OCI-LY3 (cell line): Measurements from ENCODE around the gene JADE3.

Source experiments
- H2AFZ ChIP-seq: fragments of 200-600, 300-600 bp; shearing (Covaris generic); 2 replicates; pipeline ENCODE4 v1.6.0; 2014; ENCODE audit warnings: antibody characterized with exemption, low read depth, low read length
- H3K27ac ChIP-seq: fragments of 200-600, 300-600 bp; sonication (generic); 2 replicates; pipeline ENCODE4 v1.5.1; 2014; ENCODE audit warnings: mild to moderate bottlenecking, low read length, moderate library complexity, mixed read lengths
- H3K27me3 ChIP-seq: fragments of 200-600, 300-600 bp; sonication (generic); 2 replicates; pipeline ENCODE4 v1.6.1; 2014; ENCODE audit warnings: low read depth, low read length, mixed read lengths
- H3K36me3 ChIP-seq: fragments of 200-600, 300-600 bp; sonication (generic); replicated peaks from 2 replicates; pipeline ENCODE3; 2014; ENCODE audit warnings: low read depth, low read length, mixed read lengths
- H3K4me1 ChIP-seq: fragments of 300-600, 200-600 bp; sonication (generic); 2 replicates; pipeline ENCODE4 v1.6.1; 2014; ENCODE audit warnings: low read length, mixed read lengths
- H3K4me2 ChIP-seq: fragments of 200-600, 300-600 bp; sonication (generic); 2 replicates; pipeline ENCODE4 v1.6.1; 2014; ENCODE audit warnings: low read length, mixed read lengths
- H3K4me3 ChIP-seq: fragments of 300-600, 200-600 bp; sonication (generic); 2 replicates; pipeline ENCODE4 v1.5.1; 2014; ENCODE audit warnings: antibody characterized with exemption, mild to moderate bottlenecking, low read length, moderate library complexity
- H3K79me2 ChIP-seq: fragments of 300-600, 200-600 bp; shearing (Covaris generic); 2 replicates; pipeline ENCODE4 v1.6.1; 2014; ENCODE audit warnings: mild to moderate bottlenecking, low read length, mixed read lengths
- H3K9ac ChIP-seq: fragments of 300-600, 200-600 bp; shearing (Covaris generic); 2 replicates; pipeline ENCODE4 v1.6.0; 2014; ENCODE audit warnings: mild to moderate bottlenecking, low read length, moderate library complexity
- H3K9me3 ChIP-seq: fragments of 200-600, 300-600 bp; shearing (Covaris generic); 2 replicates; pipeline ENCODE4 v1.6.1; 2014; ENCODE audit warnings: low read length, mixed read lengths; ENCODE audit not compliant: insufficient read depth
- H4K20me1 ChIP-seq: fragments of 200-600, 300-600 bp; sonication (generic); 2 replicates; pipeline ENCODE4 v1.6.1; 2016; ENCODE audit warnings: low read length, mixed read lengths; ENCODE audit not compliant: insufficient read depth
- TF ChIP-seq, protein P1 (sequence below): fragments of 200-600, 300-600 bp; sonication (generic); IDR thresholded peaks from 2 replicates; pipeline ENCODE4 v1.5.1; 2014; ENCODE audit warnings: antibody characterized with exemption, low read length, low read depth

JADE3 gene

DNA sequence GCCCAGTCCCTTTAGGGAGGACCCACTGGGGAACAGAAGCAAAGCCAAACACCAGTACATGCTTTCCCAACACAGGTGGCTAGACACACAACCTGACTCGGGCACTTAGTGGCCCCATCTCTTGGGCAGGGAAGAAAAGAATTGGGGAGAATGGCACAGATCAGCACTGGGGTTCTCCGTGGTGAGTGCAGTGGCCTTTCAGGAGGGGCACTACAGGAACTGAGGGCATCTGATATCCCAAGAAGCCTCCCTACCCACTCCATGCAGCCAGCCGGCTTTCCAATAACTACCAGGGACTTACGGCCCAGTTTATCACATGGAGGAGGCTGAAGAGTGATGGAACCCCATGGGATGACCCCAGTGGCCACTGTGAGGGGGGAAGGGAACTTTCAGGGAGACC, 189.0 kb downstream of the JADE3 start:
- no peaks in the 10 kb centered on the region for H3K9me3 ChIP-seq

More for the DNA sequence above, 189.0 kb downstream of the JADE3 start:
- Histone ChIP-seq H3K27ac (no peak overlapping the region), H4K20me1 (no peaks in the 10 kb centered on the region), H3K4me2 (no peak overlapping the region), H3K4me1 (no peaks in the 10 kb centered on the region), H3K79me2 (no peaks in the 10 kb centered on the region), H2AFZ (no peak overlapping the region), H3K9ac (no peak overlapping the region), H3K4me3 (no peak overlapping the region), H3K36me3 (no peaks in the 10 kb centered on the region), H3K27me3 (no peaks in the 10 kb centered on the region)
- TF ChIP-seq, protein P1, sequence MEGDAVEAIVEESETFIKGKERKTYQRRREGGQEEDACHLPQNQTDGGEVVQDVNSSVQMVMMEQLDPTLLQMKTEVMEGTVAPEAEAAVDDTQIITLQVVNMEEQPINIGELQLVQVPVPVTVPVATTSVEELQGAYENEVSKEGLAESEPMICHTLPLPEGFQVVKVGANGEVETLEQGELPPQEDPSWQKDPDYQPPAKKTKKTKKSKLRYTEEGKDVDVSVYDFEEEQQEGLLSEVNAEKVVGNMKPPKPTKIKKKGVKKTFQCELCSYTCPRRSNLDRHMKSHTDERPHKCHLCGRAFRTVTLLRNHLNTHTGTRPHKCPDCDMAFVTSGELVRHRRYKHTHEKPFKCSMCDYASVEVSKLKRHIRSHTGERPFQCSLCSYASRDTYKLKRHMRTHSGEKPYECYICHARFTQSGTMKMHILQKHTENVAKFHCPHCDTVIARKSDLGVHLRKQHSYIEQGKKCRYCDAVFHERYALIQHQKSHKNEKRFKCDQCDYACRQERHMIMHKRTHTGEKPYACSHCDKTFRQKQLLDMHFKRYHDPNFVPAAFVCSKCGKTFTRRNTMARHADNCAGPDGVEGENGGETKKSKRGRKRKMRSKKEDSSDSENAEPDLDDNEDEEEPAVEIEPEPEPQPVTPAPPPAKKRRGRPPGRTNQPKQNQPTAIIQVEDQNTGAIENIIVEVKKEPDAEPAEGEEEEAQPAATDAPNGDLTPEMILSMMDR, result no peak
